Measurements from ENCODE around the gene TRIM26. TPM values are rescaled to one million over a fixed set of nuclear protein-coding genes. Genes with fewer than 3 reads are reported as not detected.

The TRIM26 gene
- total RNA-seq (2022; extraction: Qiagen RNA extraction), result 24.5 to 27.3 TPM (median 26.9 TPM) in 5 replicates

DNA sequence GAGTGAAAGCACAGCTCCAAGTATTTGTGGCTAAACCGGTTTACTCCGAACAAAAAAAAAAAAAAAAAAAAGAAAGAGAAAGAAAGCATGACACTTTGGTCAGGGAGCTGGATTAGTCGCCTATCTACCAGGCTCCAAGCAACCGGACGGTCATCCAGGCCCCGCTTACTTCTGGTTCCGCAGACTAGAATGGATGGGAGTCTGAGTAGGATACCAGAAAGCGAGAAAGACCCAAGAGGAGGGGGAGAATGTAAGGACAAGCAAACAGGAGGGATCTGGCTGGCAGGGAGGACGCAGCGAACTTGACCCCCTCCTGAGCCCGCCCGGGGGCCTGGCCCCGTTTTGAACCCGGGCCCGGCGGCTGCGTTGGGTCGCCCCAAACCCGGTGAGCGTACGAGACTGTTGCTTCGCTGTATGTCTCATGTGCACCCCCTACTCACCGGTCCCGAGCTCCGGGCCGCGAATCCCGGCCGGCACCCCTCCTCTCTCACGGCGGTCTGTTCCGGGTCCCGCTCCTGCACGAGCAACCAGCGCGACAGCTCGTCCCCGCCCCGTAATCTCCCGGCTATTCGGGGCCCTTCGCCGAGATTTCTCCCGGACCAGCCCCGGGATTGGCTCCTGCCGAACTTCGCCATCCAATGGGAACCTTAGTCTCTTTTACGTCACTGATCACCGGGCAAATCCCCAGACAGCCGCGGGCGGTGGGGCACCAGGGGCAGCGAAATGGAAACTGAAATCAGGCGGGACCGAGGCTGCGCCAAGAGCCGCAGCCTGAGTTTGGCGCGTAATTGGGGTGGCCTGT lies at the start of gene TRIM26:
Gene TRIM26, minus strand, starts transcription at position 542 of the 802 bp plus-strand sequence. CDS start 14,303 bp downstream, outside the sequence.

DNA sequence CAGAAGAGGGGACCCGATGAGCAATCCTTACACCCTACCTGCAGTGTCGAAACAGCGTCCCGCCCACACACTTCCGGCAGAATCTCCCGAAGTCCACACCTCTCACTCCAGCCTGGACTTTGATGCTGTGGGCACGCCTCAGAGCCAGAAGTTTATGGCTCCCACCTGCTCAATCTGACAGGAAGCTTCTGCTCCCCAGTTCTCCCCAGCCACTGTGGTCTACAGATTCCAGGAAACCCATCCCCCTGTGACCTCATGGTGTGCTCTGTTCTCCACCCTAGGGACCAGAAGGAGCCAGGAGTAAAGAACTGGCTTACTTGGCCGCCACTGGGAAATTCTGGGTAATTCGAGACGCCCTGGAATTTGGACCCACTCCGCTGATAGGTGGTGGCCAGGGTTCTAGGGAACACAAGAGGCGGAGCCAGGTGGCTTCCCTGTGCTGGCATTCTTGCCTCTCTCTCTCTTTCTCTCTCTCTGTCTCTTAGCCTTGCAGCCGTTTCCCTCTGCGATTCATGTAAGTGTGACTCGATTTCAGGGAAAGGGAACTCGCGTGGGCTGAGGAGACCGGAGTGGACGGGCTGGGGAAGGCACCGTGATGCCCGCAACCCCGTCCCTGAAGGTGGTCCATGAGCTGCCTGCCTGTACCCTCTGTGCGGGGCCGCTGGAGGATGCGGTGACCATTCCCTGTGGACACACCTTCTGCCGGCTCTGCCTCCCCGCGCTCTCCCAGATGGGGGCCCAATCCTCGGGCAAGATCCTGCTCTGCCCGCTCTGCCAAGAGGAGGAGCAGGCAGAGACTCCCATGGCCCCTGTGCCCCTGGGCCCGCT lies 49.9 kb downstream of the TRIM26 start, which contains the start of gene TRIM15:
Gene TRIM15, plus strand, starts transcription at position 457 of the 828 bp plus-strand sequence. Its CDS starts 139 bp downstream, at position 596.

DNA sequence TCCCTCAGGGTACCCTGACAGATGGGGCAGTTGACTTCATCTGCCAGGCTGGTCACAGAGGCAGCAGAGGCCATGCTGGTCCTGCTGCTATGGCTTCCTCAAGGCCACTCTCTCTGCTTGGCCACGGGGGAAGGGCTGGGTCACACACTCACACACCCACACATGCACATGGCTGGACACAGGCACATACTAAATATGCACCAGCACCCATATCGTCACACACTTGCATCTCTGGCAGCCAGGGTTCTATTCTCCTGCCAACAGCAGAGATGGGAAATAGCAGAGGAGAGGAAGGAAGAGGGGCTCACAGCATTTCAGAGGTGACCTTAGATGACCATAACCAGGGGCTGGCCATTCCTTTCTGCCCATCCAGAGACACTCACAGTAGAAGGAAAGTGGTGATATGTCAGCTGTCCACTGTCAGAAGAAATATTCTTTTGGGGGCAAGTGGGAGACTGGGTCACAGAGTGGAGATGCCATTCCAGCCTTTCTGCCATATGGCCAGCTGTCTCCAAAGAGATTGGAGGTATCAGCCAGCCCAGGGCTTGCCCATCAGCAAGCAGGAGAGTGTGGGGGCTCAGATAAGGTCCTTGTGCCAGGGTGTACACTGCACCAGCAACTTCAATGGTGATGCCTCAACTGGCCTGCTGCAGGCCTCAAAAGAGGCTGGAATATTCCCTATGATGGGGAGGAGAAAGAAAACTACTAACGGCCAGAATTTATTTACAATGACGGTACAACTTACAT lies 52.2 kb downstream of the TRIM26 start, which contains the start of gene TRIM10:
Gene TRIM10, minus strand, starts transcription at position 427 of the 747 bp plus-strand sequence. Its CDS starts 353 bp downstream, at position 74.

DNA sequence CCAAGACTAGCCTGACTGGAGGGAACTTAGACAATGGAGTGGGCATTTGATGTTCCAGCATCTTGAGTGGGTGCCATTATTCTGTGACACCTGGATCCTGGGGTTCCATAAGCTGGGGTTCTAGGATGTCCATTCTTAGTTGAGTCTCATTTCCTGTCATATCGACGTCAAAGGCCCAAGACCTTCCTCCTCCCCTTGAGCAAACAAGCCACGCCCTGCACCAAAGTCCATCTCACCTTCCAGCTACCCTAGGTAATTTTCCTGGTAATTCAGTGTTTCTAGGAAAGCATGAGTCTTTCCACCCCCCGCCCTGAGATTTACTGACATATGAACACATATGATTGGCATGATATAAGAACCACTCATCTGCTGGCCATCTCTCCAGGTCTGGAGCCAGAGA lies 77.4 kb downstream of the TRIM26 start, which contains the start of gene TRIM40:
Gene TRIM40, plus strand, starts transcription at position 384 of the 400 bp plus-strand sequence. CDS start 897 bp downstream, outside the sequence.

Other genes starting within 250 kb of the TRIM26 start
- gene POLR1H, start 152.1 kb downstream of the TRIM26 start, total RNA-seq (2022; extraction: Qiagen RNA extraction), result 24.7 to 36.7 TPM (median 31.8 TPM) in 5 replicates
- gene PPP1R11, start 146.2 kb downstream of the TRIM26 start, total RNA-seq (2022; extraction: Qiagen RNA extraction), result 40.1 to 41.9 TPM (median 41.3 TPM) in 5 replicates
- gene RNF39, start 137.6 kb downstream of the TRIM26 start, total RNA-seq (2022; extraction: Qiagen RNA extraction), result not detected in 5 replicates
- 0.48 to 1.3 TPM (median 0.82 TPM) in 5 replicates for gene TRIM31, start 100.3 kb downstream of the TRIM26 start, total RNA-seq (2022; extraction: Qiagen RNA extraction)
- gene TRIM40, start 77.3 kb downstream of the TRIM26 start, total RNA-seq (2022; extraction: Qiagen RNA extraction), result not detected in 5 replicates
- not detected in 5 replicates for gene TRIM10, start 52.2 kb downstream of the TRIM26 start, total RNA-seq (2022; extraction: Qiagen RNA extraction)
- gene TRIM15, start 49.9 kb downstream of the TRIM26 start, total RNA-seq (2022; extraction: Qiagen RNA extraction), result not detected in 5 replicates
- 6.7 to 8.5 TPM (median 7.2 TPM) in 5 replicates for gene TRIM39, start 113.5 kb upstream of the TRIM26 start, total RNA-seq (2022; extraction: Qiagen RNA extraction)
- 57.8 to 79.3 TPM (median 66.5 TPM) in 5 replicates for gene RPP21, start 131.8 kb upstream of the TRIM26 start, total RNA-seq (2022; extraction: Qiagen RNA extraction)